ENCODE data around the gene ERF. TPM values are rescaled to one million over a fixed set of nuclear protein-coding genes. Genes with fewer than 3 reads are reported as not detected.
A peak's percentile ranks its signal among the peaks of the same experiment; 100 is the strongest.

The ERF gene
- total and polyA plus RNA-seq, 10 of the 15 experiments (the other 5 are each of a cell fraction or from before 2014, with no cell fraction given), result 0.02 to 51.8 (median 14.4) TPM

GRCh38 chr19:42269478-42270345, 14.8 kb upstream of the ERF start (continued):
- TF ChIP-seq NBN (IDR thresholded peaks at IDR 0.05), result peak; percentile 43
- 0 out of 2 replicates have a peak, but pooled peaks have one; percentile 5 for TF ChIP-seq SMARCA5 (IDR thresholded peaks at IDR 0.05)
- TF ChIP-seq SREBF2 (IDR thresholded peaks at IDR 0.05; ENCODE audit: low read length), result no peak
- TF ChIP-seq MLLT1 (IDR thresholded peaks at IDR 0.05), result peak; percentile 68; the same call in 1 of the 2 replicates

GRCh38 chr19:42268704-42269477, 14.0 kb upstream of the ERF start, which contains the start of gene CIC:
TSS of gene CIC (plus strand) at chr19:42269252. CDS start at chr19:42271784, 2,532 bp downstream.
- BruUV-seq (replicated peaks), result no TSS peak
- intact Hi-C loops (cut with micrococcal nuclease; ENCODE audit: unreplicated experiment), result loop anchor here (1.0 to 2.0 kb wide), 3 partner anchors 14 to 26 kb away; partner anchors contain the start of gene ERF
- H3K4me3 ChIP-seq, result peak within 1 kb of the TSS; percentile 91
- ChIA-PET RAD21 (ENCODE audit: unreplicated experiment) (interaction anchor here (0.7 to 3.1 kb wide), 4 partner anchors 11 to 136 kb away, joined by 3 to 23 read pairs (median 8); partner anchors contain the start of gene GSK3A), CTCF (interaction anchor here (1.2 to 3.2 kb wide), 4 partner anchors 11 to 26 kb away, joined by 3 to 39 read pairs (median 10); partner anchors contain the start of gene GSK3A), POLR2A (interaction anchor here (0.7 to 3.2 kb wide), 4 partner anchors 10 to 127 kb away, joined by 4 to 24 read pairs (median 12); partner anchors contain the start of gene GSK3A), SMC1A (ENCODE audit: uncharacterized antibody, unreplicated experiment) (interaction anchor here (1.1 to 3.2 kb wide), 2 partner anchors 10 to 30 kb away, joined by 3 to 24 read pairs; no protein-coding TSS in a partner anchor)
- FAIRE-seq, result peak; percentile 100
- H3K9me3 ChIP-seq (replicated peaks; ENCODE audit: control insufficient read depth, insufficient read depth, low read length), result no peaks in the 10 kb centered on the region
- H3K36me3 ChIP-seq (ENCODE audit: control insufficient read depth in 2 of 2, insufficient read depth in 2 of 2, low read length in 1 of 2), result peaks cover 0 to 15% of the 10 kb centered on the region in 2 experiments; a peak in 3 of 4 replicates
- peak; percentile 100 for DNase-seq (ENCODE audit: low read depth, low spot score)
- no peaks in the 10 kb centered on the region for H3K27me3 ChIP-seq (replicated peaks in 1 of 2; ENCODE audit: control insufficient read depth in 2 of 2, insufficient read depth in 2 of 2, low read length in 1 of 2)
- peak within 1 kb of the TSS; percentile 99 for H3K4me2 ChIP-seq (ENCODE audit: control insufficient read depth, insufficient read depth)
- H2AFZ ChIP-seq (ENCODE audit: control insufficient read depth, low read depth, low read length), result peak within 1 kb of the TSS; percentile 100
- H4K20me1 ChIP-seq (ENCODE audit: control insufficient read depth, insufficient read depth), result no peaks in the 10 kb centered on the region
- H3K27ac ChIP-seq (ENCODE audit: control insufficient read depth, insufficient read depth), result peak within 1 kb of the TSS; percentile 100
- peak within 1 kb of the TSS; percentile 99 for H3K9ac ChIP-seq (ENCODE audit: control insufficient read depth, insufficient read depth, low read length)
- peaks cover 15% of the 10 kb centered on the region for H3K4me1 ChIP-seq (ENCODE audit: control insufficient read depth, insufficient read depth, low read length)
- in situ Hi-C loops (cut with MboI), result no loop called here
- under 1% methylated on average over 36 of the region's 52 CpGs for WGBS (ENCODE audit: insufficient coverage, insufficient replicate concordance, low lambda C conversion rate, missing lambda C conversion rate)
- H3K79me2 ChIP-seq (ENCODE audit: control insufficient read depth, insufficient read depth, low read length), result peaks cover 27% of the 10 kb centered on the region
- ATAC-seq, result peak; percentile 90
- TF ChIP-seq HDGF (IDR thresholded peaks at IDR 0.05) (no peak), ZNF687 (IDR thresholded peaks at IDR 0.05) (no peak), GABPA (IDR thresholded peaks at IDR 0.05; ENCODE audit: low read depth) (peak; percentile 90), YBX1 (IDR thresholded peaks at IDR 0.05) (no peak), IRF3 (IDR thresholded peaks at IDR 0.05) (peak; percentile 99), PAX8 (IDR thresholded peaks at IDR 0.05) (no peak), BCL11A (IDR thresholded peaks at IDR 0.05; ENCODE audit: low read depth, low read length) (no peak), SUPT20H (IDR thresholded peaks at IDR 0.05; ENCODE audit: borderline replicate concordance, control insufficient read depth, low read depth, low read length) (no peak), POLR2A (IDR thresholded peaks at IDR 0.05; ENCODE audit: low read depth, low read length) (peak; percentile 50; the same call in 1 of the 2 replicates), BMI1 (IDR thresholded peaks at IDR 0.05; ENCODE audit: borderline replicate concordance) (no peak), MYB (IDR thresholded peaks at IDR 0.05; ENCODE audit: borderline replicate concordance, low read depth, low read length) (no peak)
